NOMO-1 treated with dmso at 0.1 percent for 144 hours (cell line): ENCODE results near the gene MAK.
A peak's percentile ranks its signal among the peaks of the same experiment; 100 is the strongest.
"Not testable (repeated sequence)": the region's sequence is repeated elsewhere in the genome, so short reads cannot be mapped to it uniquely, and the experiment has no call there.

Source experiments
- DNase-seq: peaks from one replicate; lab custom pipeline; 2025; ENCODE audit not compliant: unreplicated experiment; lab: John Stamatoyannopoulos, UW

Gene MAK

GRCh38 chr6:10837995-10838793 lies at the start of gene MAK:
TSS of gene MAK (minus strand) at chr6:10838539. CDS start at chr6:10830648, 7,891 bp downstream.
- peak; percentile 87 for DNase-seq

- DNase-seq, result peak; percentile 80
Observed at GRCh38 chr6:10886691-10887502, 48.6 kb upstream of the MAK start, which contains the start of gene SYCP2L. TSS of gene SYCP2L (plus strand) at chr6:10887052. CDS start at chr6:10887127, 75 bp downstream.

GRCh38 chr6:10886365-10886690 lies 48.0 kb upstream of the MAK start:
- not testable (repeated sequence) for DNase-seq

GRCh38 chr6:10884245-10884972 lies 46.1 kb upstream of the MAK start:
- DNase-seq, result no peak

GRCh38 chr6:10883312-10884244 lies 45.2 kb upstream of the MAK start:
- DNase-seq, result no peak

- no peak for DNase-seq
Observed at GRCh38 chr6:10882657-10883171, 44.4 kb upstream of the MAK start.

GRCh38 chr6:10882253-10882630 lies 43.9 kb upstream of the MAK start:
- DNase-seq, result not testable (repeated sequence)

GRCh38 chr6:10880366-10880765 lies 42.0 kb upstream of the MAK start:
- no peak for DNase-seq

GRCh38 chr6:10877871-10878270 lies 39.5 kb upstream of the MAK start:
- DNase-seq, result no peak

- DNase-seq, result no peak
Observed at GRCh38 chr6:10877012-10877411, 38.7 kb upstream of the MAK start.

GRCh38 chr6:10875026-10875425 lies 36.7 kb upstream of the MAK start:
- no peak for DNase-seq

GRCh38 chr6:10874207-10874606 lies 35.9 kb upstream of the MAK start:
- no peak for DNase-seq

GRCh38 chr6:10873374-10873773 lies 35.0 kb upstream of the MAK start:
- DNase-seq, result no peak

- DNase-seq, result no peak
Observed at GRCh38 chr6:10867952-10868351, 29.6 kb upstream of the MAK start.

GRCh38 chr6:10866709-10867108 lies 28.4 kb upstream of the MAK start:
- DNase-seq, result not testable (repeated sequence)

- not testable (repeated sequence) for DNase-seq
Observed at GRCh38 chr6:10863031-10863430, 24.7 kb upstream of the MAK start.

GRCh38 chr6:10862361-10862760 lies 24.0 kb upstream of the MAK start:
- DNase-seq, result no peak

GRCh38 chr6:10861086-10861485 lies 22.7 kb upstream of the MAK start:
- no peak for DNase-seq

GRCh38 chr6:10857259-10857658 lies 18.9 kb upstream of the MAK start:
- DNase-seq, result no peak

- no peak for DNase-seq
Observed at GRCh38 chr6:10854922-10855632, 16.7 kb upstream of the MAK start.
